ENCODE measurements around the gene ATIC. TPM values are rescaled to one million over a fixed set of nuclear protein-coding genes. Genes with fewer than 3 reads are reported as not detected.

The ATIC gene
- polyA plus RNA-seq, 1 experiment, result 83.0 TPM

GRCh38 chr2:215313255-215313613, 1.4 kb downstream of the ATIC start:
- no peak for DNase-seq (ENCODE audit: low read depth)
- CTCF ChIA-PET, result interaction anchor here (1.5 kb wide), 1 partner anchor 9 kb away, joined by 6 read pairs; no protein-coding TSS in a partner anchor
- no peaks in the 10 kb centered on the region for H3K36me3 ChIP-seq (ENCODE audit: control insufficient read depth, insufficient read depth, low read length)
- no peaks in the 10 kb centered on the region for H3K27me3 ChIP-seq (ENCODE audit: control insufficient read depth, insufficient read depth, low read length)
- no peak overlapping the region for H3K4me3 ChIP-seq (ENCODE audit: low read depth, low read length)
- TF ChIP-seq CTCF (IDR thresholded peaks at IDR 0.05; ENCODE audit: insufficient read depth, low read depth, low read length), result no peak
- POLR2A ChIA-PET, result no interaction called here

GRCh38 chr2:215314896-215315295, 3.0 kb downstream of the ATIC start:
- POLR2A ChIA-PET, result interaction anchor here (0.6 kb wide), 1 partner anchor 506 kb away, joined by 9 read pairs; the partner anchor contains the start of gene BARD1
- Histone ChIP-seq H3K27me3 (ENCODE audit: control insufficient read depth, insufficient read depth, low read length) (no peaks in the 10 kb centered on the region), H3K36me3 (ENCODE audit: control insufficient read depth, insufficient read depth, low read length) (peaks cover 2% of the 10 kb centered on the region; the same call in 1 of the 2 replicates), H3K4me3 (ENCODE audit: low read depth, low read length) (no peak overlapping the region)
- no peak for TF ChIP-seq CTCF (IDR thresholded peaks at IDR 0.05; ENCODE audit: insufficient read depth, low read depth, low read length)
- CTCF ChIA-PET, result no interaction called here
- DNase-seq (ENCODE audit: low read depth), result no peak

DNA sequence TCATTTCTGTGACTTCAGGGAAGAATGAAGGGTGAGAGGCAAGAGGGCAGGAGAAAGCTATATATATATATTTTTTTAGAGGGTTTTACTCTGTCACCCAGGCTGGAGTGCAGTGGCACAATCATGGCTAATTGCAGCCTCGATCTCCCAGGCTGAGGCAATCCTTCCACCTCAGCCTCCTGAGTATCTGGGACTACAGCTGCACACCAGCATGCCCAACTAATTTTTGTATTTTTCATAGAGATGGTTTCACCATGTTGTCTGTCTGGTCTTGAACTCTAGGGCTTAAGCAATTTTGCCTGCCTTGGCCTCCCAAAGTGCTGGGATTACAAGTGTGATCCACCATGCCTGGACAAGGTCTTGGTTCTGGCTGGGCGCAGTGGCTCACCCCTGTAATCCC, 3.4 kb downstream of the ATIC start:
- Histone ChIP-seq H3K4me3 (ENCODE audit: low read depth, low read length) (no peak overlapping the region), H3K36me3 (ENCODE audit: control insufficient read depth, insufficient read depth, low read length) (peaks cover 2% of the 10 kb centered on the region; the same call in 1 of the 2 replicates), H3K27me3 (ENCODE audit: control insufficient read depth, insufficient read depth, low read length) (no peaks in the 10 kb centered on the region)
- CTCF ChIA-PET, result no interaction called here
- DNase-seq (ENCODE audit: low read depth), result no peak
- TF ChIP-seq CTCF (IDR thresholded peaks at IDR 0.05; ENCODE audit: insufficient read depth, low read depth, low read length), result no peak
- POLR2A ChIA-PET, result interaction anchor here (0.6 kb wide), 1 partner anchor 506 kb away, joined by 9 read pairs; the partner anchor contains the start of gene BARD1

DNA sequence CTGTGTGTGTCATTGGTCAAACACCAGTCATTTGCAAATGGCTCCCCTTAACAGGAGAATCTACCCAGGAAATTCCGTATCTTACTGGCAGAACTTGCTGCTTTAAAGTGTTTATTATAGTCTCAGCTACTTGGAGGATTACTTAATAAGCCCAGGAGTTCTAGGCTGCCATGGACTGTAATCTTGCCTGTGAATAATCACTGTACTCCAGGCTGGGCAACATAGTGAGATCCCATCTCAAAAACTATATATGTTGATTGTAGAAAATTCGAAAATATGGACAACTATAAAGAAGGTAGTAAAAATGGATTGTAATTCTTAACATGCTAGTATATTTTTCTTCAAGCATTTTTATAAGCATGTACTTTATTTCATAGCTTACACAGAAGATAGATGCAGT, 4.5 kb downstream of the ATIC start:
- ChIA-PET CTCF (no interaction called here), POLR2A (no interaction called here)
- TF ChIP-seq CTCF (IDR thresholded peaks at IDR 0.05; ENCODE audit: insufficient read depth, low read depth, low read length), result no peak
- no peak for DNase-seq (ENCODE audit: low read depth)
- Histone ChIP-seq H3K27me3 (ENCODE audit: control insufficient read depth, insufficient read depth, low read length) (no peaks in the 10 kb centered on the region), H3K4me3 (ENCODE audit: low read depth, low read length) (no peak overlapping the region), H3K36me3 (ENCODE audit: control insufficient read depth, insufficient read depth, low read length) (peaks cover 4% of the 10 kb centered on the region)

DNA sequence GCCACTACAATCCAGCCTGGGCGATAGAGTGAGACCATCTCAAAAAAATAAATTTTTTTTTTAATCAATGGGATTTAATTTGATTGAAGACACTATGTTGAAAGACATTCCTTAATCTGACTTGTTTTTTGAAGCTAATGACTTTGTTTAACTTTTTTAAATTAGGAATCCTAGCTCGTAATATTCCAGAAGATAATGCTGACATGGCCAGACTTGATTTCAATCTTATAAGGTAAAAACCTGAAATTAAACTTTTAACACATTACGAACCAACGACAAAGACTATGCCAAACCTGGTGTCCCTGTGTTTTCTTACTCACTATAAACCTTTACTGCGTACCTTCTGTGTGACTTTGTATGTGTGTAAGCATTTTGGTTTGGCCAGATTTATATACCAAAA, 7.6 kb downstream of the ATIC start:
- CTCF ChIA-PET, result interaction anchor here (0.6 to 1.2 kb wide), 3 partner anchors 12 to 613 kb away, joined by 3 to 4 read pairs (median 3); no protein-coding TSS in a partner anchor
- Histone ChIP-seq H3K27me3 (ENCODE audit: control insufficient read depth, insufficient read depth, low read length) (no peaks in the 10 kb centered on the region), H3K4me3 (ENCODE audit: low read depth, low read length) (no peak overlapping the region), H3K36me3 (ENCODE audit: control insufficient read depth, insufficient read depth, low read length) (peaks cover 6% of the 10 kb centered on the region)
- no peak for DNase-seq (ENCODE audit: low read depth)
- POLR2A ChIA-PET, result no interaction called here
- TF ChIP-seq CTCF (IDR thresholded peaks at IDR 0.05; ENCODE audit: insufficient read depth, low read depth, low read length), result no peak

Measured in BJ (cell line).